ENCODE data around the gene SLC6A5. TPM values are rescaled to one million over a fixed set of nuclear protein-coding genes. Genes with fewer than 3 reads are reported as not detected.

The SLC6A5 gene
- total and polyA plus RNA-seq, 2 of the 8 experiments (the other 6 are each of a cell fraction or from before 2014, with no cell fraction given): not detected

DNA sequence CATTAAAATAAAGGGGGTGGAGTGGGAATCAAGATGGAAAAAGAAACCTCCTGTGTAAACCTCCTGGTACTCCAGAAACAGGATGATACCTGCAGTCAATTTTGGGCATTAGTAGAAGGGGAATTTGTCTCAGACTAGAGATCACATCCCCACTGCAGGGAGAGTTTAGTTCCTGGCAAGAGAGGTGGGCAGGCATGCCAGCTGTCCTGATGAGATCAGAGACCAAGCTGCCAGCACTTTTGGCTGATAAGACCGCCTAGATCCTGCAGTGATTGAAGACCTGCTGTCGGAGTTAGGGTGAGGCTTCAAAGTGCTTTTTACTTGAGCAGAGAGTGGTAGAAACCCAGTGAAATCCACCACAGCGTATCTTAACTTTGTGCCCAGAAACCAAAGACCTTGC is 40.3 kb downstream of the SLC6A5 start:
- Histone ChIP-seq H3K27me3 (replicated peaks in 1 of 4; ENCODE audit: control insufficient read depth in 3 of 4, extremely low read depth in 1 of 4, insufficient read depth in 3 of 4, low read length in 3 of 4) (no peaks in the 10 kb centered on the region), H3K18ac (ENCODE audit: extremely low read depth, low read length) (no peak overlapping the region), H2AK5ac (ENCODE audit: low read depth, low read length) (no peak overlapping the region), H3K27ac (ENCODE audit: low read depth, low read length) (no peak overlapping the region), H3K9ac (replicated peaks in 1 of 4; ENCODE audit: extremely low read depth in 1 of 4, low read depth in 3 of 4, low read length in 3 of 4) (no peak overlapping the region), H2BK20ac (ENCODE audit: low read length) (no peak overlapping the region), H2BK120ac (replicated peaks; ENCODE audit: low read depth, low read length) (no peak overlapping the region), H3K4me3 (ENCODE audit: extremely low read depth in 1 of 4, insufficient read depth in 2 of 4, low read depth in 3 of 4, low read length in 4 of 4) (no peak overlapping the region), H3K9me3 (ENCODE audit: insufficient read depth in 2 of 2, low read depth in 1 of 2, low read length in 1 of 2) (no peaks in the 10 kb centered on the region), H3K79me2 (ENCODE audit: control insufficient read depth in 1 of 2, insufficient read depth in 2 of 2, low read length in 2 of 2) (no peaks in the 10 kb centered on the region), H4K20me1 (replicated peaks in 1 of 2; ENCODE audit: control insufficient read depth in 1 of 2, insufficient read depth in 2 of 2, low read length in 2 of 2) (no peaks in the 10 kb centered on the region), H2BK15ac (ENCODE audit: low read length) (no peak overlapping the region), H2BK12ac (ENCODE audit: low read depth, low read length) (no peak overlapping the region), H4K8ac (ENCODE audit: extremely low read depth, insufficient read depth, low read length) (no peak overlapping the region), H3K4me1 (replicated peaks in 1 of 4; ENCODE audit: control insufficient read depth in 3 of 4, insufficient read depth in 4 of 4, low read length in 3 of 4) (peaks cover 0 to 5% (median 2%) of the 10 kb centered on the region in 4 experiments; a peak in 3 of 7 replicates), H2BK5ac (ENCODE audit: low read depth, low read length) (no peak overlapping the region), H3K79me1 (ENCODE audit: low read depth, low read length) (no peaks in the 10 kb centered on the region), H3K23ac (ENCODE audit: insufficient read length) (no peak overlapping the region), H3K36me3 (ENCODE audit: control insufficient read depth in 2 of 4, insufficient read depth in 4 of 4, low read length in 3 of 4) (no peaks in the 10 kb centered on the region), H3K23me2 (ENCODE audit: low read depth, low read length) (no peaks in the 10 kb centered on the region), H3K56ac (replicated peaks; ENCODE audit: insufficient read length, low read depth, low read length) (no peak overlapping the region), H4K91ac (replicated peaks; ENCODE audit: insufficient read length, low read length) (no peak overlapping the region), H3K14ac (ENCODE audit: insufficient read length) (no peak overlapping the region), H2AFZ (ENCODE audit: low read length) (no peak overlapping the region), H3K4me2 (ENCODE audit: insufficient read depth in 1 of 2, low read depth in 2 of 2, low read length in 2 of 2) (no peak overlapping the region), H3K4ac (replicated peaks; ENCODE audit: insufficient read length, low read depth, low read length) (no peak overlapping the region), H4K5ac (ENCODE audit: insufficient read length, low read depth, low read length) (no peak overlapping the region)
- DNase-seq (ENCODE audit: low read depth in 1 of 2, low spot score in 2 of 2) (no peak), FAIRE-seq (no peak)
- no peak for TF ChIP-seq TBP (IDR thresholded peaks at IDR 0.05; ENCODE audit: low read depth, low read length)
- TF ChIP-seq SP2 (IDR thresholded peaks at IDR 0.05; ENCODE audit: low read length): no peak
- TF ChIP-seq GTF2F1 (IDR thresholded peaks at IDR 0.05; ENCODE audit: borderline replicate concordance, low read depth, low read length): no peak
- TF ChIP-seq, protein P1, sequence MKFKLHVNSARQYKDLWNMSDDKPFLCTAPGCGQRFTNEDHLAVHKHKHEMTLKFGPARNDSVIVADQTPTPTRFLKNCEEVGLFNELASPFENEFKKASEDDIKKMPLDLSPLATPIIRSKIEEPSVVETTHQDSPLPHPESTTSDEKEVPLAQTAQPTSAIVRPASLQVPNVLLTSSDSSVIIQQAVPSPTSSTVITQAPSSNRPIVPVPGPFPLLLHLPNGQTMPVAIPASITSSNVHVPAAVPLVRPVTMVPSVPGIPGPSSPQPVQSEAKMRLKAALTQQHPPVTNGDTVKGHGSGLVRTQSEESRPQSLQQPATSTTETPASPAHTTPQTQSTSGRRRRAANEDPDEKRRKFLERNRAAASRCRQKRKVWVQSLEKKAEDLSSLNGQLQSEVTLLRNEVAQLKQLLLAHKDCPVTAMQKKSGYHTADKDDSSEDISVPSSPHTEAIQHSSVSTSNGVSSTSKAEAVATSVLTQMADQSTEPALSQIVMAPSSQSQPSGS (IDR thresholded peaks at IDR 0.05; ENCODE audit: low read length): no peak
- TF ChIP-seq CHD1 (IDR thresholded peaks at IDR 0.05; ENCODE audit: low read depth, low read length): no peak
- no peak for TF ChIP-seq CBX8 (IDR thresholded peaks at IDR 0.05; ENCODE audit: borderline replicate concordance, low read depth, low read length)
- no peak for TF ChIP-seq BCL11A (IDR thresholded peaks at IDR 0.05; ENCODE audit: low read depth in 2 of 2, low read length in 2 of 2)
- TF ChIP-seq EP300 (IDR thresholded peaks at IDR 0.05; ENCODE audit: borderline replicate concordance in 1 of 2, low read depth in 2 of 2, low read length in 2 of 2): no peak
- TF ChIP-seq HDAC2 (IDR thresholded peaks at IDR 0.05; ENCODE audit: borderline replicate concordance in 1 of 2, low read depth in 2 of 2, low read length in 2 of 2): no peak
- TF ChIP-seq CHD2 (IDR thresholded peaks at IDR 0.05; ENCODE audit: low read length): no peak
- TF ChIP-seq SUZ12 (IDR thresholded peaks at IDR 0.05; ENCODE audit: low read length): no peak
- ChIA-PET POLR2A (ENCODE audit: partially characterized antibody) (no interaction called here), CTCF (ENCODE audit: partially characterized antibody) (interaction anchor here (1.2 to 3.4 kb wide), 7 partner anchors 9 to 684 kb away, joined by 3 to 17 read pairs (median 8); no protein-coding TSS in a partner anchor)
- 90% methylated on average over 3 of the region's 3 CpGs; no CpG with 5 or more reads in 1 of the 2 experiments for WGBS, 2 experiments (ENCODE audit: extremely low coverage in 1 of 2, insufficient coverage in 1 of 2, insufficient read length in 1 of 2, insufficient replicate concordance in 2 of 2, low coverage in 1 of 2, low lambda C conversion rate in 2 of 2, missing lambda C conversion rate in 1 of 2)
